Ishikawa (cell line): ENCODE measurements around the gene ZBED3.

Experiments
- CEBPB ChIP-seq: IDR thresholded peaks from 2 replicates; pipeline ENCODE4 v1.6.1; 2012
- CREB1 ChIP-seq: IDR thresholded peaks from 2 replicates; pipeline ENCODE4 v1.6.1; 2012; ENCODE audit warnings: low read depth
- EGR1 ChIP-seq: IDR thresholded peaks from 2 replicates; pipeline ENCODE4 v1.6.1; 2012
- EP300 ChIP-seq: IDR thresholded peaks from 2 replicates; pipeline ENCODE4 v1.6.1; 2012; ENCODE audit warnings: borderline replicate concordance
- FOXM1 ChIP-seq: IDR thresholded peaks from 2 replicates; pipeline ENCODE4 v1.6.1; 2012; ENCODE audit warnings: low read depth, borderline replicate concordance
- NFIC ChIP-seq: IDR thresholded peaks from 2 replicates; pipeline ENCODE4 v1.6.1; 2012
- RAD21 ChIP-seq: IDR thresholded peaks from 2 replicates; pipeline ENCODE4 v1.6.1; 2012; ENCODE audit warnings: low read depth
- REST ChIP-seq: IDR thresholded peaks from 2 replicates; pipeline ENCODE4 v1.6.1; 2012; ENCODE audit warnings: low read depth, mild to moderate bottlenecking
- TAF1 ChIP-seq: IDR thresholded peaks from 2 replicates; pipeline ENCODE4 v1.6.1; 2012; ENCODE audit warnings: low read depth, mild to moderate bottlenecking
- TCF12 ChIP-seq: IDR thresholded peaks from 2 replicates; pipeline ENCODE4 v1.6.1; 2012; ENCODE audit warnings: low read depth
- TEAD4 ChIP-seq: IDR thresholded peaks from 2 replicates; pipeline ENCODE4 v1.6.1; 2012
- USF1 ChIP-seq: IDR thresholded peaks from 2 replicates; pipeline ENCODE4 v1.6.1; 2012
- YY1 ChIP-seq: IDR thresholded peaks from 2 replicates; pipeline ENCODE4 v1.6.1; 2012; ENCODE audit warnings: low read depth
- ZBTB7A ChIP-seq: IDR thresholded peaks from 2 replicates; pipeline ENCODE4 v1.6.1; 2012; ENCODE audit warnings: low read depth
- TF ChIP-seq, protein P1 (sequence below): IDR thresholded peaks from 2 replicates; pipeline ENCODE4 v1.6.1; 2012

Gene ZBED3

GRCh38 chr5:77101298-77101697, 14.2 kb upstream of the ZBED3 start:
- TF ChIP-seq EGR1: no peak
- no peak for TF ChIP-seq RAD21
- no peak for TF ChIP-seq YY1
- no peak for TF ChIP-seq USF1
- no peak for TF ChIP-seq CEBPB
- no peak for TF ChIP-seq TEAD4
- no peak for TF ChIP-seq TCF12
- TF ChIP-seq EP300: no peak
- TF ChIP-seq NFIC: no peak
- TF ChIP-seq, protein P1, sequence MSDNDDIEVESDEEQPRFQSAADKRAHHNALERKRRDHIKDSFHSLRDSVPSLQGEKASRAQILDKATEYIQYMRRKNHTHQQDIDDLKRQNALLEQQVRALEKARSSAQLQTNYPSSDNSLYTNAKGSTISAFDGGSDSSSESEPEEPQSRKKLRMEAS: no peak
- TF ChIP-seq REST: no peak
- no peak for TF ChIP-seq FOXM1
- no peak for TF ChIP-seq ZBTB7A
- TF ChIP-seq TAF1: no peak
- no peak for TF ChIP-seq CREB1

DNA sequence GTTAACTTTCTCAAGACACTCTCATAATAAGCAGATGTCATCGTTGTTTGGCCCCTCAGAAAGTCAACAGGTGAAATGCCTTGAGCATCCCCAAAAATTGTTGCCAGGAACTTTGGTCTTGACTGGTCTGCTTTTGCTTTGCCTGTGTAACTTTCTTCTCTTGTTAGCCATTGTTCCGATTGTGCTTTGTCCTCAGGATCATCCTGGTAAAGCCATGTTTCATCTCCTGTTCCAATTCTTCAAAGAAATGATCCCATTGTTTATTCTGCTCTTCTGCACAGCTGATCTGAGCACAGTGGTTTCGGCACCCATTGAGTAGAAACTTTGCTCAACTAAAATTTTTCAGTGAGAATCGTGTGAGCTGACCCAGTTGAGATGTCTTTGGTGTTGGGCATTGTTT, 8.1 kb upstream of the ZBED3 start:
- TF ChIP-seq NFIC: no peak
- no peak for TF ChIP-seq TEAD4
- TF ChIP-seq TCF12: no peak
- TF ChIP-seq, protein P1: no peak
- no peak for TF ChIP-seq RAD21
- no peak for TF ChIP-seq EGR1
- no peak for TF ChIP-seq YY1
- TF ChIP-seq USF1: no peak
- no peak for TF ChIP-seq CEBPB
- no peak for TF ChIP-seq TAF1
- TF ChIP-seq FOXM1: no peak
- TF ChIP-seq REST: no peak
- TF ChIP-seq CREB1: no peak
- no peak for TF ChIP-seq ZBTB7A
- no peak for TF ChIP-seq EP300

DNA sequence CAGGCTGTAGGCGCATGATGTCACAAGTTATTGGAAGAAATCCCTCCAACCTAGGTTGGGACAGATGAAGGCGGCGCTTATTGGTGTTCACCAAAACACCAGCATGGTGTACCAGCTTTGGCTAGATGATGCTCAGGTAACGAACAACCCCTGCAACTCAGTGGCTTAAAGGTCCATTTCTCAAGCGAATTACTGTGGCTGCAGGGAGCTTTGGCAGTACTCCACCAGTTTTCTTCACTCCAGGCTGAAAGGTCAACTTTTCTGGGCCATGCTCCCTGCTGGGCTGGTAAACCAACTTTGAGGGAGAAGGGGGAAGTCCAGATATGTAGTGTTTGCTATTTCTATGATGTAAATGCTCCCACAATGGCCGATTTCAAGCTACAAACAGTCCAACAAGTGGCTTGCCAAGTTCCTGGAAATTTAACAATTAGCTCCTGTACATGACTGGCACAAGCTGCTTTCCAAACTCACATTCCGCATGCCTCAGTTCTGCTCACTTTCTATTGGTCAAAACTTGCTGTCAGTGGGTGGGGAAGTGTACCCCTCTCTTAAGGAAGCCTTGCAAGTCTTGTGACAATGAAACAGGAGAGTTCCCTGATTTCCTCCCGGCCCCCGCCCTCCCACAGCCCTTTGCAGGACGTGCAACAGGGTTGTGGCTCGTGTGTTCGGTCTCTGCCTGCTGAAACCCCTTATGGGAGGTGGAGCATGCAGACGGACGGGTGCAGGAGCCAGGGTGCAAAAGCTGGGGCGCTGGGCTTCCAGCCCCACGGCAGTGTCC, 588 bp upstream of the ZBED3 start:
- 0 out of 2 replicates have a peak, but pooled peaks have one; percentile 14 for TF ChIP-seq TEAD4
- TF ChIP-seq, protein P1: peak; percentile 27; the same call in 1 of the 2 replicates
- TF ChIP-seq CEBPB: no peak

- TF ChIP-seq REST: no peak
- TF ChIP-seq CEBPB: no peak
- TF ChIP-seq ZBTB7A: no peak
- TF ChIP-seq, protein P1: no peak
- no peak for TF ChIP-seq CREB1
- TF ChIP-seq TEAD4: no peak
- no peak for TF ChIP-seq NFIC
- no peak for TF ChIP-seq YY1
- TF ChIP-seq EP300: no peak
- no peak for TF ChIP-seq RAD21
- TF ChIP-seq EGR1: no peak
- no peak for TF ChIP-seq USF1
- TF ChIP-seq FOXM1: no peak
- TF ChIP-seq TAF1: no peak
These were observed 757 bp downstream of the ZBED3 start for GRCh38 chr5:77086368-77086688.
